Duodenal mucosa (tissue), 2 donors: Measurements from ENCODE around the gene CC2D1A.

ENCODE experiments used
- H3K27ac ChIP-seq: one replicate; pipeline ENCODE4 v1.7.0; 2013; ENCODE audit warnings: low read depth, low read length
- H3K27me3 ChIP-seq, 2 donors: one replicate each; pipeline ENCODE4 v1.7.0; 2013; ENCODE audit warnings: low read length in 2 of 2, control low read depth in 1 of 2; ENCODE audit not compliant: insufficient read depth in 2 of 2, control insufficient read depth in 1 of 2
- H3K36me3 ChIP-seq, 2 donors: one replicate each; pipeline ENCODE4 v1.7.0; 2013; ENCODE audit warnings: low read length in 2 of 2, control low read depth in 1 of 2; ENCODE audit not compliant: insufficient read depth in 2 of 2, control insufficient read depth in 1 of 2
- H3K4me1 ChIP-seq, 2 donors: one replicate each; pipeline ENCODE4 v1.7.0; 2013; ENCODE audit warnings: low read length in 2 of 2, control low read depth in 1 of 2; ENCODE audit not compliant: insufficient read depth in 2 of 2, control insufficient read depth in 1 of 2
- H3K4me3 ChIP-seq, 2 donors: one replicate each; pipeline ENCODE4 v1.7.0; 2013; ENCODE audit warnings: low read length in 2 of 2, low read depth in 1 of 2
- H3K9ac ChIP-seq, 2 donors: one replicate each; pipeline ENCODE4 v1.7.0; 2013; ENCODE audit warnings: low read length in 2 of 2, low read depth in 1 of 2
- H3K9me3 ChIP-seq, 2 donors: one replicate each; pipeline ENCODE4 v1.7.0; 2013; ENCODE audit warnings: low read length in 2 of 2, control low read depth in 1 of 2; ENCODE audit not compliant: control insufficient read depth in 1 of 2

The CC2D1A gene

DNA sequence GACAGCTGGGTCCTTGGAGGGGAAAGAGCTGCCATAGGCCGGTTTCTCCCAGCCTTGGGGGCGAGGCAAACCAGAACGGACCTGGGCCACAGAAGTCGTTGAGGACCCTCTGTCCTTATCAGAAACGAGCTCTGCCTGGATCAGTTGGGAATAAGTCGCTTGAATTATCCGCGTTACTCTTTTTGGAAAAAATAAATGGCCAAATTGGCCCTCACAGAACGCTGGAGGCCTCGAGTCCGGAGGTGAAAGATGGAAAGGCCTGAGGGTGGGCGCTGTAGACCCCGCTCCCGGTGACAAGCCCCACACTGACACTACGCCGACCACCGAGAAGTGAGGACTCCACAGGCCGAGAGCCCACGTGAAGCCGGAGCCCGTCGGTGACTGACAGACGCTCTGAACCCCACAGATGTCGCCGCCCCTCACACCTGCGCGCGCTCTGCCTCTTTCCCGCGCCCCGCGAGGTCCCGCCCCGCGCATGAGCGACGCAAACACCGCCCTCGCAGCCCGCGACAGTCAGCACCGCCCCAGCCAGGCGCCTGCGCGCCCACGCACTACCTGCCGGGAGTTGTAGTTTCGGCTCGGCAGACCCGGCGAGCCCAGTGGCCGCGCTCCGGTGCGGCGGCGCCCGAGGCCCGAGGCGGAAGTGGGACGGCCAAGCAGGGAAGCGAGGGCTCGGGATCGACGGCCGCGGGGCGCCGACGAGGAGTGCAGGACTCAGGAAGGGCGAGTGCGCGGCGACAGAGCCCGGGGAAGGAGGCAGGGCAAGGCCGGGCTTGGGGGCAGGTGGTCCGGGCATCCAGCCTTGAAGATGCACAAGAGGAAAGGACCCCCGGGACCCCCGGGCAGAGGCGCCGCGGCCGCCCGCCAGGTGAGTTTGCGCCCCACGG lies at the start of gene CC2D1A, which contains the start of gene BRME1:
Gene CC2D1A (plus strand): TSS at position 568 of the 887 bp plus-strand sequence. CDS start 241 bp downstream, at position 809.
Gene BRME1 (minus strand): TSS at position 484 of the 887 bp plus-strand sequence. CDS start 1,225 bp downstream, outside the sequence.
- H3K4me3 ChIP-seq: peak within 1 kb of the TSS; percentile 85 to 89
- H3K9me3 ChIP-seq: no peaks in the 10 kb centered on the region
- peak within 1 kb of the TSS; percentile 77 to 86 for H3K9ac ChIP-seq
- no peaks in the 10 kb centered on the region for H3K27me3 ChIP-seq
- H3K36me3 ChIP-seq: peaks cover 0 to 6% of the 10 kb centered on the region in 2 donors
- peaks cover 13 to 23% of the 10 kb centered on the region in 2 donors for H3K4me1 ChIP-seq
- H3K27ac ChIP-seq: peak within 1 kb of the TSS; percentile 88

DNA sequence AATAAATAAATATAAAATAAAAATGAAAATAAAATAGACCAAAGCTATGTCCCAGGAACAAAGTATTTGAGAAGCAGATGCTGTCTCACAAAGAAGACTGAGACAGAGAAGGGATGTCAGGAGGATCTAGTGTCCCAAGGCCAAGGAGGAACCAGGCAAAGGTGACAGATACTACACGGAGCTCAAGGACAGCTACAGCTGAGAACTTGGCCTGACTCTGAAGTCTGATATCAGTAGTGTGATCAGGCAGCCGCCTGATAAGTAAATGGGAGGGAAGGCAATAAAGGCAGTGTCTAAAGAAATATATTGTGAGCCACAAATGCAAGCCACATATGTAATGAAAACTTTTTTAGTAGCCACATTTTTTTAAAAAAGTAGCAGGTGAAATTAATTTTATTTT lies 49.5 kb upstream of the CC2D1A start:
- no peaks in the 10 kb centered on the region for H3K9me3 ChIP-seq
- no peak overlapping the region for H3K4me3 ChIP-seq
- H3K4me1 ChIP-seq: peaks cover 5% of the 10 kb centered on the region in 2 donors
- no peaks in the 10 kb centered on the region for H3K27me3 ChIP-seq
- H3K36me3 ChIP-seq: no peaks in the 10 kb centered on the region
- H3K9ac ChIP-seq: no peak overlapping the region
- no peak overlapping the region for H3K27ac ChIP-seq

DNA sequence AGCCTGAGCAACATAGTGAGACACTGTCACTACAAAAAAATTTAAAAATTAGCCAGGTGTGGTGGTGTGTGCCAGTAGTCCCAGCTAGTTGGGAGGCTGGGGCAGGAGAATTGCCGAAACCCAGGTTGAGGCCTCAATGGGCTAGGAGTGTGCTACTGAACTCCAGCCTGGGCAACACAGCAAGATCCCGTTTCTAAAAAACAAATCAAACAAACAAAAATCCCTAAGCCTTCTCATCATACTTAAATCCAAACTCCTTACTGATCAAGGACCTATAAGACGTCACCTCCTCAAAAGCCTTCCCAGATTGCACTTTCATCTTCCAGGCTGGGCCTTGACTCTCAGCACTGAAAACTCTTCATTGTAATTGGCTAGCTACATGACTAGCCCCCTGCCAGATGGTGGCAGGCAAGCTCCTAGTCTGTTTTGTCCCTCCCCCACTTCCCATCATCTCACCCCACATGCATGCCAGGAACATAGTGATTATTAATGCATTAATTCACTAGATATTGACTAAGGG lies 46.6 kb upstream of the CC2D1A start:
- Histone ChIP-seq H3K9me3 (no peaks in the 10 kb centered on the region), H3K36me3 (no peaks in the 10 kb centered on the region), H3K4me3 (no peak overlapping the region), H3K4me1 (peaks cover 10 to 13% of the 10 kb centered on the region in 2 donors), H3K27me3 (peaks cover 0 to 6% of the 10 kb centered on the region in 2 donors), H3K9ac (no peak overlapping the region), H3K27ac (no peak overlapping the region)

- H3K27ac ChIP-seq: peak overlapping the region; percentile 84
- H3K36me3 ChIP-seq: no peaks in the 10 kb centered on the region
- no peak overlapping the region for H3K9ac ChIP-seq
- peaks cover 12 to 16% of the 10 kb centered on the region in 2 donors for H3K4me1 ChIP-seq
- H3K27me3 ChIP-seq: peaks cover 0 to 8% of the 10 kb centered on the region in 2 donors
- H3K9me3 ChIP-seq: no peaks in the 10 kb centered on the region
- peak overlapping the region in 1 of 2 donors; percentile 61 for H3K4me3 ChIP-seq
These were observed 45.2 kb upstream of the CC2D1A start for GRCh38 chr19:13860679-13861391.

GRCh38 chr19:13861392-13861713 lies 44.6 kb upstream of the CC2D1A start:
- H3K9ac ChIP-seq: peak overlapping the region; percentile 67 to 69
- H3K4me1 ChIP-seq: peaks cover 16 to 20% of the 10 kb centered on the region in 2 donors
- no peaks in the 10 kb centered on the region for H3K36me3 ChIP-seq
- peaks cover 1 to 11% of the 10 kb centered on the region in 2 donors for H3K27me3 ChIP-seq
- no peaks in the 10 kb centered on the region for H3K9me3 ChIP-seq
- H3K27ac ChIP-seq: peak overlapping the region; percentile 84
- H3K4me3 ChIP-seq: peak overlapping the region; percentile 61 to 65

DNA sequence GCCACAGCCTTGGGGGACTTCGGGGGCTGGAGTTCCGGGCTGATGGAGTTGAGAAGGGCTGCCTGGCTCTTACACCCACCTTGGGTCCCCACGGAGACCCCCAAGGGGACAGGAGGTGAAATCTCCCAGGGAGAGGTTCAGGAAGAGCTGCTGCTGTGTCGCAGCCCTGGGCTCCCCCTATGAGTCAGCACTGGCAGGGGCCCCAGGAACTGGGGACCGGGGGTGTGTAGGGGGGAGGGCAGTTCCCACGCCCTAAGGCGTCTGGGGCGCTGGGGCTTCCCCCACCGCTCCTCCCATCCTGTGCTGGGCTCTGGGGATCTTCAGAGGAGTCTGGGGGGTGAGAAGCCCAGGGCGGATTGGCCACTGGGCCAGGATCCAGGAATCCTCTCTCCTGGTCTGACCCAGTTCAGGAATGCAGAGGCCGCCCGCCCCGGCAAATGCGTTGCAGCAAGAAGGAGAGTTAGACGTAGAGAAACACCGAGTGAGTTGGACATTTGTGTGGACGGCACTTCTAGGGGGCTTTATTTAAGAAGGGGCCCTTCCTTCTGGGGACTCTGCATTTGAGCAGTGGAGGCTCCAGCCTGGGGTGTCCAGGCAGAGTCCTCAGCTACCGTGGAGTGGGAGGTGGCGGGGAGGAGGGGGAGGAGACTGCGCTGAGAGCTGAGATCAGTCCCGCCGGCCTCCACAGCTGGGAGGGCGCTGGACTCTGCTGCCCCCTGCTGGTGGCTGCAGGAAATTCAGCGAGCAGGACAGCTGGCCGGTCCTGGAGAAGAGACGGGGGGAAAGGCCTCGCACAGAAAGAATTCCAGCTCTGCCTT lies 44.1 kb upstream of the CC2D1A start:
- Histone ChIP-seq H3K4me3 (peak overlapping the region; percentile 61 to 65), H3K36me3 (no peaks in the 10 kb centered on the region), H3K27me3 (peaks cover 5 to 15% of the 10 kb centered on the region in 2 donors), H3K4me1 (peaks cover 17 to 24% of the 10 kb centered on the region in 2 donors), H3K9ac (peak overlapping the region; percentile 67 to 69), H3K9me3 (no peaks in the 10 kb centered on the region), H3K27ac (peak overlapping the region; percentile 84)

GRCh38 chr19:13864046-13864666 lies 41.8 kb upstream of the CC2D1A start:
- no peaks in the 10 kb centered on the region for H3K9me3 ChIP-seq
- H3K27ac ChIP-seq: no peak overlapping the region
- peaks cover 5 to 15% of the 10 kb centered on the region in 2 donors for H3K27me3 ChIP-seq
- no peak overlapping the region for H3K9ac ChIP-seq
- no peaks in the 10 kb centered on the region for H3K36me3 ChIP-seq
- peaks cover 17 to 24% of the 10 kb centered on the region in 2 donors for H3K4me1 ChIP-seq
- no peak overlapping the region for H3K4me3 ChIP-seq

- Histone ChIP-seq H3K27ac (no peak overlapping the region), H3K27me3 (peaks cover 5 to 15% of the 10 kb centered on the region in 2 donors), H3K9ac (no peak overlapping the region), H3K4me1 (peaks cover 17 to 24% of the 10 kb centered on the region in 2 donors), H3K36me3 (no peaks in the 10 kb centered on the region), H3K4me3 (no peak overlapping the region), H3K9me3 (no peaks in the 10 kb centered on the region)
These were observed 41.1 kb upstream of the CC2D1A start for GRCh38 chr19:13864667-13865570.
